Activated CD8-positive, alpha-beta memory T cell treated with anti-CD3 and anti-CD28 coated beads, Interleukin-2, amount 50 U/mL, for 1 hour (primary cell): ENCODE measurements around the gene TSPAN31.
A peak's percentile ranks its signal among the peaks of the same experiment; 100 is the strongest.
"Not testable (repeated sequence)": the region's sequence is repeated elsewhere in the genome, so short reads cannot be mapped to it uniquely, and the experiment has no call there.

Source experiments
- DNase-seq: peaks from one replicate; pipeline ENCODE4 v3.0.0-alpha.2; 2020; ENCODE audit errors: extremely low read depth

TSPAN31 gene

GRCh38 chr12:57744777-57745484, at the start of gene TSPAN31:
TSS of gene TSPAN31 (plus strand) at chr12:57745039. CDS start at chr12:57745155, 116 bp downstream.
- peak; percentile 95 for DNase-seq

DNA sequence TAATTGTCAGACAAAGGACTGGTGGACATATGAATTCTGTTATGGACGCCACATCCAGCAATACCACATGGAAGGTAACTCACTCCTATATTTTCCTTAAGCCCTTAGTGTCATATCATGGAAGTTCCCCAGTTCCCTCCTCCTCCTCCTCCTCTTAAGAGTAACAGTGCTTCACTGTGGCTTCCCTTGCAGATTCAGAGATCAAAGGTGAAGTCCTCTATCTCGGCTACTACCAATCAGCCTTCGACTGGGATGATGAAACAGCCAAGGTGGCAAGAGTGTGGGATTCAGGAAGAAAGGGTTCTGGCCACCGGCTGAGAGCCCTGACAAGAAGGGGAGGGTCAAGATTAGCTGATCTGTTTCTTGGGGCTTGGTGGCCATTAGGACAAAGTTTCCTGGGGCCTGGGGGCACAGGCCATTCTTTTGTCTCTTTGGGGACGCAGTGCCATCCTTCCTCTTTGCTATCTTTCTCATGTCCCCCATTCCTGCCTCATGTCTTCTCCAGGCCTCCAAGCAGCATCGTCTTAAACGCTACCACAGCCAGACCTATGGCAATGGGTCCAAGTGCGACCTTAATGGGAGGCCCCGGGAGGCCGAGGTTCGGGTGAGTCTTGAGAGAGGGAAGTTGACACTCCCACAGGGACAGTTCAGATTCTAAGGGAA, 48.9 kb upstream of the TSPAN31 start:
- DNase-seq, result no peak

DNA sequence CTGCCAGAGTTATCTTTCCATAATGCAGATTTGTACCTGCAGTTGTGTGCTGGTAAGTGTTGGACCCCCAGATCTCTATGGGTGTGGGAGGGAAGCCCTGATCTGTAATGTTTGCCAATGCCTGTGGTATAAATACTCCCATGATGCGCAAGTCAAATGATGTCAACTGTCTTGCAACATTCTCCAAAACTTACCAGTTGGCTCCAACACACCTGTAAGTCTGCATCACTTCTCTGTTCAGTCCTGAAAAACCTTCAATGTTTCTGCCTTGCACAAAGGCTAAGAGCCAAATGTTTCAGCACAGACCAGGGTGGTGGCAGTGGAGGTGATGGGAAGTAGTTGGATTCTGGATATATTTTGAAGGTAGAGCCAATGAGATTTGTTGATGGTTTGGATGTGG, 47.8 kb upstream of the TSPAN31 start:
- DNase-seq, result no peak

DNA sequence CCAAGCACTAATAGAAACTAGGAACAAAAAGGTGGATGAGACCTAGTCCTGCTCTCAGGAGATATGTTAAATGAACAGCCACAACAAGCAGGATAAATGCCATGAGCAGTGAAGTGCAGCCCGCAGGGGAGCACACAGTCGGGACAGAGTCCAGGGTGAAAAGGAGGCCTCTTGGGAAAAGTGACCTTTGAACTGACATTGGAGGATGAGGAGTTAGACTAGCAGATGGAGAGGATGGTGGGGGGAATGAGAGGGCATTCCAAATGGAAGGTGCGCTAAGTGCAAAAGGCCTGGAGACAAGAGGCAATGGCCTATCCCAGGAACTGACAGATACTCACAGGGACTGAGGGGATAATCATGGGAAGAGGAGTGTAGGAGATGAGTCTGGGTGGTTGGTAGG, 46.4 kb upstream of the TSPAN31 start:
- DNase-seq, result no peak

DNA sequence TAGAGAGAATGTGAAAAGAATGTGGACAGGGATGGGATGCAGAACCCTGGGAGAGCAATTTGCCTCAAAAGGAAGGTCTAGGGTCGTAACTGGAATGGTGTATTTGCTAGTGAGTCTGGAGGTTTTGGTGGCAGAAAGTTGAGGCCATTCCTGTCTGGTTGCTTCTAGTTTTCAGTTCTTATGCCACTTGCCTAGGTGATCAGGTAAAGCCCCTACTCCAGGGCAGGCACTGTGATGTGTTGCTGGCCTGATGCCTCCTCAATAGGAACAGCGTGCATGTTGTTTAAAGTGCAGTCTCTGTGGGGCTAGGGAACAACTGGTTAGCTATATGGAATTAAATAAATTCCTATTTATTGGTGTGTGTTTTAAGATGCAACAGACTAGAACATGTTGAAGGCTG, 44.5 kb upstream of the TSPAN31 start:
- DNase-seq, result no peak

DNA sequence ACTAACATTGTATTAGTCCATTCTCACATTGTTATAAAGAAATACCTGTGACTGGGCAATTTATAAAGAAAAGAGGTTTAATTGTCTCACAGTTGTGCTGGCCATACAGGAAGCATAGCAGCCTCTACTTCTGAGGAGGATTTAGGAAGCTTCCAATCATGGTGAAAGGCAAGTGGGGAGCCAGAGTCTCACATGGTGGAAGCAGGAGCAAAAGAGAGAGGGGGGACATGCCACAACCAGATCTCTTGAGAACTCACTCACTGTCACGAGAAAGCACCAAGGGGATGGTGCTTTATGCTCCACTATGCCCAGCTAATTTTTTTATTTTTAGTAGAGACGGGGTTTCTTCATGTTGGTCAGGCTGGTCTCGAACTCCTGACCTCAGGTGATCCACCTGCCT, 37.6 kb upstream of the TSPAN31 start:
- DNase-seq, result no peak

DNA sequence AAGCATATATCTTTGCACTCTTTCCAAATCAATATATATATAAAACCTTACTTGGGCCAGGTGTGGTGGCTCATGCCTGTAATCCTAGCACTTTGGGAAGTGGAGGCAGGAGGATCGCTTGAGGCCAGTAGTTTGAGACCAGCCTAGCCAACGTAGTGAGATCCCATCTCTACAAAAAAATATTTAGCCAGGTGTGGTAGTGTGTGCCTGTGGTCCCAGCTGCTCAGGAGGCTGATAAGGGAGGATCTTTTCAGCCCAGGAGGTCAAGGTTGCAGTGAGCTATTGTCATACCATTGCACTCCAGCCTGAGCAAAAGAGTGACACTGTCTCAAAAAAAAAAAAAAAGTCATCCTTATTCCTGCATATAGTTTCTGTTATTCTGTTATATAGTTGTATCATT, 36.5 kb upstream of the TSPAN31 start:
- DNase-seq, result no peak

DNA sequence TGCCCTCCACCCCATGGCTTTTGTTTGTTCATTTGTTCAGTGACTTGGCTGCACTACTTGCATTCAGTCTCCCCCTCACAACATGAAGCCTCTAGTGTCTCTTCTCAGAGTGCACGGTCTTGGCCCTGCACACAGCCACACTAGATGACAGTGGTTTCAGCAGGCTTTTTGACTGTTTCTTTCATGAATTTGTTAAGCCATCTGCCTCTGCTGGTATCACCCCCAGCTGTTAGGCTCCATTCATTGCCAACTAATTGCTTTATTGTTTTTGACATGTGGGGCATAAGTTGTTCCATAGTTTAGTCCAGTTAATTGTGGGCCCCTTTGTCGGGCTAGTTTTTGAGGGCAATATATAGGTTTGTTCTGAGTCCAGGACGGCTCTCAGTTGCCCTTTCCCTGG, 32.1 kb upstream of the TSPAN31 start:
- DNase-seq, result no peak

GRCh38 chr12:57713209-57713608, 31.6 kb upstream of the TSPAN31 start:
- no peak for DNase-seq

DNA sequence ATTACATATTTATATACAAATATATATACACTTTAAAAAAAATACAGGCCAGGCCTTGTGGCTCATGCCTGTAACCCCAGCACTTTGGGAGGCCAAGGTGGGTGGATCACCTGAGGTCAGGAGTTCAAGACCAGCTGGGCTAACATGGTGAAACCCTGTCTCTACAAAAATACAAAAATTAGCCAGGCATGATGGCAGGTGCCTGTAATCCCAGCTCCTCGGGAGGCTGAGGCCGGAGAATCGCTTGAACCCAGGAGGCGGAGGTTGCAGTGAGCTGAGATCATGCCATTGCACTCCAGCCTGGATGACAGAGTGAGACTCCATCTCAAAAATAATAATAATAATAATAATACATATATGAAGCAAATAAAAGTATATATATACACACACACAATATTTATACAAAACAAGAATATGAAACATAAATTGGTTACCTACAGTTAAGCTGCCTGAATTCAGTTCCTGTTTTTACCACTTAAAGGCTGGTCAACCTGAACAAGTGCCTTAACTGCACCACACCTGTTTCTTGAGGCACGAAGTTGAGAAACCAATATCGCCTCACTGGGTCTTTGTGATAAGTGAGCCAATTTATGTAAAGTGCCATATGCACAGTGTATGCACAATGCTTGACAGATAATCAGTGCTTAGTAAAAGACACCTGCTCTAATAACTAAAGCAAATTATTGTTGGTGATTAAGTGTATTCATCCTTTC, 29.6 kb upstream of the TSPAN31 start:
- DNase-seq, result not testable (repeated sequence)

GRCh38 chr12:57715786-57716185, 29.1 kb upstream of the TSPAN31 start:
- no peak for DNase-seq

DNA sequence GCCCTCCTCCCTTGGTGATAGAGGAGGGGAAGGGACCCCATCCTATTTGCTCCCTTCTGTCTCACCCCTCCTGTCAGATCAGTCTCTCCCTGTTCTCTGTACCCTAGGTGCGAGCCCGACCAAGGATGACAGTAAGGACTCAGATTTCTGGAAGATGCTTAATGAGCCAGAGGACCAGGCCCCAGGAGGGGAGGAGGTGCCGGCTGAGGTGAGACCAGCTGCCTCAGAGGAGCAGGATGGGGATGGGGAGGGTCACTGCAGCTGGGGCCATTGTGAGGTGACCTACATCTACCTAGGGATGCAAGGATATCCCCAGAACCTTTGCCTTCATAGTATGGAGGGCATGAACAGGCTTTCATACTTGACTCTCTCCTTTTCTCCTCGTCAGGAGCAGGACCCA, 28.5 kb upstream of the TSPAN31 start:
- no peak for DNase-seq

GRCh38 chr12:57717131-57717530, 27.7 kb upstream of the TSPAN31 start:
- DNase-seq, result no peak

- no peak for DNase-seq
These were observed 26.8 kb upstream of the TSPAN31 start for GRCh38 chr12:57717846-57718640.

DNA sequence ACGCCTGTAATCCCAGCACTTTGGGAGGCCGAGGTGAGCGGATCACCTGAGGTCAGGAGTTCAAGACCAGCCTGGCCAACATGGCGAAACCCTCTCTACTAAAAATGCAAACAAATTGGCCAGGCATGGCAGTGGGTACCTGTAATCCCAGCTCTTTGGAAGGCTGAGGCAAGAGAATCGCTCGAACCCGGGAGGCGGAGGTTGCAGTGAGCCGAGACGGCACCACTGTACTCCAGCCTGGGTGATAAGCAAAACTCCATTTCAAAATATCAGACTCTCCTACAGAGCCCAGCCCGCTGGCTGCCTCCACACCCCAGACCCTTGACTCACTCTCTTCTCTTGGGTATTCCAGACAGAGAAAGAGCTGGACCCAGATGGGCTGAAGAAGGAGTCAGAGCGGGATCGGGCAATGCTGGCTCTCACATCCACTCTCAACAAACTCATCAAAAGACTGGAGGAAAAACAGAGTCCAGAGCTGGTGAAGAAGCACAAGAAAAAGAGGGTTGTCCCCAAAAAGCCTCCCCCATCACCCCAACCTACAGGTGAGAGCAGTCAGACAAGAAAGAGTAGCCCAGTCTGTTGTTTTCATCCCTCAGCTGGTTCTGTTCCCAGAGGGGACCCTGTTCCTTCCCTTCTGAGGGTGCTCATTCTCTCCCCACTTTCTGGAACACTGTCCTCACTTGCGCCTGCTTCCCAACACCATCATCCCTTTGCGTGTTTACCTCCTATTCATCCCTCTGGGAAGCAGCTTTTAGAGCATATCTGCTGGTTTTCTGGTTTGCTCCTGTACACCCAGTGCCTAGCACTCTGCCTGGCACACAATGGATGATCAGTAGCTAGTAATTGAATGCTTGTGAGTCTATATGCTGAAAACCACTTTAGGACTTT, 26.0 kb upstream of the TSPAN31 start:
- DNase-seq, result no peak

- no peak for DNase-seq
These were observed 24.8 kb upstream of the TSPAN31 start for GRCh38 chr12:57719777-57720605.

GRCh38 chr12:57720606-57721595, 23.9 kb upstream of the TSPAN31 start:
- DNase-seq, result no peak

- not testable (repeated sequence) for DNase-seq
These were observed 22.8 kb upstream of the TSPAN31 start for GRCh38 chr12:57721846-57722608.
